Measurements from ENCODE around the gene YPEL1. TPM values are rescaled to one million over a fixed set of nuclear protein-coding genes. Genes with fewer than 3 reads are reported as not detected.

The YPEL1 gene
- total RNA-seq, 1 experiment from 2014 or later, result 0.07 TPM

- Mint-ChIP-seq H3K4me3 (ENCODE audit: unreplicated experiment) (no peak overlapping the region), H3K36me3 (ENCODE audit: insufficient read depth, unreplicated experiment) (peaks cover 87% of the 10 kb centered on the region), H3K9me3 (ENCODE audit: unreplicated experiment) (no peaks in the 10 kb centered on the region), H3K27ac (ENCODE audit: low read depth, unreplicated experiment) (no peak overlapping the region), H3K27me3 (ENCODE audit: insufficient read depth, unreplicated experiment) (no peaks in the 10 kb centered on the region), H3K4me1 (ENCODE audit: insufficient read depth, unreplicated experiment) (no peaks in the 10 kb centered on the region)
- TF ChIP-seq CTCF (IDR thresholded peaks at IDR 0.05; ENCODE audit: unreplicated experiment), result no peak
- no TSS peak for BruUV-seq (replicated peaks)
- POLR2A ChIA-PET, result interaction anchor here (0.6 kb wide), 1 partner anchor 65 kb away, joined by 3 read pairs; no protein-coding TSS in a partner anchor
- CTCF ChIA-PET, result interaction anchor here (0.6 kb wide), 1 partner anchor 171 kb away, joined by 3 read pairs; no protein-coding TSS in a partner anchor
- DNase-seq (ENCODE audit: unreplicated experiment), result no peak
- intact Hi-C loops (cut with micrococcal nuclease), result no loop called here
Observed at GRCh38 chr22:21765909-21766529, 30.4 kb upstream of the YPEL1 start.

DNA sequence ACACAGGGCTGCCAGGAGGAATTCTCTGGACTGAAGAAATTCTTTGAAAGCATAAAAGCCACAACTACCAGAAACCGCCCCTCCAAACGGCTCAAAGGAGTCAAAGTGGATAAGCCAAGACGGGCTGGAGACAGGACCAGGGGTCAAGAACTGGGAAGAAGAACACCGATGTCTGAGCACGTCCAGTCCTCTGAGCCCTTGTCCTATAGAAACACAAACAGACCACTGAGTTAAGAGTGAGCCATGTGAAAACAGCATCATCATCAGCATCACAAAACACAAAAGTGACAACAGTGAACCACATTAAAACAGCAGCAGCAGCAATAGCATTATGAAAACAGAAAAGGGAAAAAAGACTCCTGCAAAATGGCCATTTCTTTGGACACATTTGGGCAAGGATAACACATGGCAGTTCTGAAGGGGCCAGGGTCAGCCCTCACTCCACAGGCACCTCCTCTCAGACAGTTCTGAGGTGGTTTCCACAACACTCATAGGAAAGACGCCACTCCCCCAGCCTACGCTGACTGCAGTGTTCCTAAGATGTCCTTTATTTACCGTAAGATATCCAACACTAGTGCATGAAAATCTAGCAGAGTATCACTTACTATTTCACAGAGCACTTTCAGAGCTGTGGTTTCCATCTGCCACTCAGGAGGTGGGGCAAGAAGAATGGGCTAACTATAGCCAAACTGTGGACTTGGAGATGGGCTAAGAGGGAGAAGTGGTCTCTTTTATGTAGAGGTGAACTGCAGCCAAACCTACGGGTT, 28.6 kb upstream of the YPEL1 start:
- TF ChIP-seq CTCF (IDR thresholded peaks at IDR 0.05; ENCODE audit: unreplicated experiment), result no peak
- Mint-ChIP-seq H3K4me1 (ENCODE audit: insufficient read depth, unreplicated experiment) (no peaks in the 10 kb centered on the region), H3K9me3 (ENCODE audit: unreplicated experiment) (no peaks in the 10 kb centered on the region), H3K36me3 (ENCODE audit: insufficient read depth, unreplicated experiment) (peaks cover 69% of the 10 kb centered on the region), H3K27ac (ENCODE audit: low read depth, unreplicated experiment) (no peak overlapping the region), H3K27me3 (ENCODE audit: insufficient read depth, unreplicated experiment) (no peaks in the 10 kb centered on the region), H3K4me3 (ENCODE audit: unreplicated experiment) (no peak overlapping the region)
- no TSS peak for BruUV-seq (replicated peaks)
- intact Hi-C loops (cut with micrococcal nuclease), result no loop called here
- CTCF ChIA-PET, result interaction anchor here (2.1 kb wide), 1 partner anchor 26 kb away, joined by 7 read pairs; no protein-coding TSS in a partner anchor
- POLR2A ChIA-PET, result no interaction called here
- no peak for DNase-seq (ENCODE audit: unreplicated experiment)

DNA sequence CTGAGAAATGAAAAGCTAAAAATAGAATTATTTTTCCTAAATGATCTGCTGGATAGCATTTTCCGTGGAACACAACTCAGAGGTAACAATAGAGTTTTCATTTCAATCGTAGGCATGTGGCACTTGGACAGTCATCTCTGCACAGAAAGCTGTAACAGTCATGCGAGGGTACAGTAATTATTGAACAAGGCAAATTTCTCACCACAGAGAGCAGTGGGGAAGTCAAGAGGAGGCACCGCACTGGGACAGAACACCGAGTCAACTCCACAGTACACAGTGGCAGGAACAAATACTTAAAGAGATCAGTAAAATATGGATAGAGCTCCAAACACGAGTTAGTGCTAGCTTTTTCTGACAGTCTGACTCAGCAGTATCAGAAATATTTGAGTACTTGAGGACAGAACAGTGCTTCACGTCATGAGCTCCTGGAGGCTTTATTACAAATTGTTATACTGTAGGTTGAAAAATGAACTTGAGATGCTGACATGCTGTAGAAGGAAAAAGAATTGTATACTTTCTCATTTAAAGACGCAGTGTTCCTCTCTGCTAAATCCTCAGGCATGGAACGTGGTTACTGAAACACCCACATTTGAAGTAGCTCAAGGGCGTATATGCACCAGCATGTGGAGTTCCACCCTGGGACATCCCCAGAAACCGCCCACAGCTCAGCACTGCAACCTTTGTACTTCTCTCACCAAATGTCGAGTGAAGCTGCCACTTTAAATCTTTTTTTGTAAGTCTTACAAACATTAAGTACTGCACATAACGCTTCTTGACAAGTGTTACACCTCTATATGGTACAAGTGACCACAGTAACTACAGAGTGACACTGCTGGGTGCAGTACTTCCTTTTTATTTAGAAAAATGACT, 27.4 kb upstream of the YPEL1 start:
- H3K4me1 Mint-ChIP-seq (ENCODE audit: insufficient read depth, unreplicated experiment), result no peaks in the 10 kb centered on the region
- ChIA-PET POLR2A (no interaction called here), CTCF (interaction anchor here (1.1 kb wide), 1 partner anchor 102 kb away, joined by 3 read pairs; no protein-coding TSS in a partner anchor)
- H3K27ac Mint-ChIP-seq (ENCODE audit: low read depth, unreplicated experiment), result no peak overlapping the region
- no peak overlapping the region for H3K4me3 Mint-ChIP-seq (ENCODE audit: unreplicated experiment)
- no peaks in the 10 kb centered on the region for H3K9me3 Mint-ChIP-seq (ENCODE audit: unreplicated experiment)
- peaks cover 63% of the 10 kb centered on the region for H3K36me3 Mint-ChIP-seq (ENCODE audit: insufficient read depth, unreplicated experiment)
- intact Hi-C loops (cut with micrococcal nuclease), result no loop called here
- BruUV-seq (replicated peaks), result TSS peak; percentile 21
- no peak for TF ChIP-seq CTCF (IDR thresholded peaks at IDR 0.05; ENCODE audit: unreplicated experiment)
- no peaks in the 10 kb centered on the region for H3K27me3 Mint-ChIP-seq (ENCODE audit: insufficient read depth, unreplicated experiment)
- no peak for DNase-seq (ENCODE audit: unreplicated experiment)

Data from MCF 10A (cell line).